ENCODE data around the gene ISYNA1. TPM values are rescaled to one million over a fixed set of nuclear protein-coding genes. Genes with fewer than 3 reads are reported as not detected.
A peak's percentile ranks its signal among the peaks of the same experiment; 100 is the strongest.

ISYNA1 gene
- total and polyA plus RNA-seq, 2 of the 8 experiments (the other 6 are each of a cell fraction or from before 2014, with no cell fraction given) = 207 to 264 TPM

DNA sequence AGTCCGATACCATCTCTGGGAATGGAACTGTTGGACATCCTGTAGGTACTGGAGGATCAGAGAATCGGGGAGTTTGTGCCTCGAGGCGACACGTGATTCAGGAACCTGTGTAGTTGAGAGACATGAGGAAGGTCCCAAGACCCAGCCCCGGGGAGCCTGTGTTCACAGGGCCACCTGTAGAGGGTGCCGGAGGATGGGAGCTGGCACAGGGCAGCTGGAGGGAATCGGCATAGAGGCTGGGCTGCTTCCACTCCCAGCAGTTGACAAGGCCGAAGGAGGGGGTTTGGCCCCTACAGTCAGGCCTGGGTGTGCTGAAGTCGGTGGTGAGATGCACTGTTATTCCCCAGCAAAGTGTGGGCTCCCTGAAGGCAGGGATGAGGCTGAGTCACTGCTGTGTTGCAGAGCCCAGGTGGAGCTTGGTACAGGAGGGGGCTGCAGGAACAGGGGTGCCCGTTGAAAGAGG is 2.5 kb upstream of the ISYNA1 start:
- Histone ChIP-seq H3K36me3 (ENCODE audit: control insufficient read depth in 2 of 4, insufficient read depth in 4 of 4, low read length in 3 of 4) (peaks cover 2 to 13% (median 5%) of the 10 kb centered on the region in 4 experiments; a peak in 4 of 8 replicates), H3K79me2 (ENCODE audit: control insufficient read depth in 1 of 2, insufficient read depth in 2 of 2, low read length in 2 of 2) (no peaks in the 10 kb centered on the region), H2AFZ (ENCODE audit: low read length) (no peak overlapping the region), H3K23me2 (ENCODE audit: low read depth, low read length) (peaks cover 16% of the 10 kb centered on the region; the same call in 1 of the 2 replicates), H2BK5ac (ENCODE audit: low read depth, low read length) (no peak overlapping the region), H3K9me3 (ENCODE audit: insufficient read depth in 2 of 2, low read depth in 1 of 2, low read length in 1 of 2) (no peaks in the 10 kb centered on the region), H3K79me1 (ENCODE audit: low read depth, low read length) (no peaks in the 10 kb centered on the region; the same call in 1 of the 2 replicates), H2BK15ac (ENCODE audit: low read length) (peak overlapping the region; percentile 72; the same call in 1 of the 2 replicates), H3K4me2 (ENCODE audit: insufficient read depth in 1 of 2, low read depth in 2 of 2, low read length in 2 of 2) (no peak overlapping the region), H2BK20ac (ENCODE audit: low read length) (no peak overlapping the region), H3K4me1 (replicated peaks in 1 of 4; ENCODE audit: control insufficient read depth in 3 of 4, insufficient read depth in 4 of 4, low read length in 3 of 4) (peaks cover 5 to 24% (median 18%) of the 10 kb centered on the region in 4 experiments), H3K14ac (ENCODE audit: insufficient read length) (no peak overlapping the region), H4K91ac (replicated peaks; ENCODE audit: insufficient read length, low read length) (no peak overlapping the region), H3K18ac (ENCODE audit: extremely low read depth, low read length) (no peak overlapping the region), H3K27me3 (replicated peaks in 1 of 4; ENCODE audit: control insufficient read depth in 3 of 4, extremely low read depth in 1 of 4, insufficient read depth in 3 of 4, low read length in 3 of 4) (no peaks in the 10 kb centered on the region), H3K23ac (ENCODE audit: insufficient read length) (no peak overlapping the region), H3K27ac (ENCODE audit: low read depth, low read length) (no peak overlapping the region), H4K20me1 (replicated peaks in 1 of 2; ENCODE audit: control insufficient read depth in 1 of 2, insufficient read depth in 2 of 2, low read length in 2 of 2) (peaks cover 0 to 20% of the 10 kb centered on the region in 2 experiments), H3K4me3 (ENCODE audit: extremely low read depth in 1 of 4, insufficient read depth in 2 of 4, low read depth in 3 of 4, low read length in 4 of 4) (no peak overlapping the region), H3K9ac (replicated peaks in 1 of 4; ENCODE audit: extremely low read depth in 1 of 4, low read depth in 3 of 4, low read length in 3 of 4) (no peak overlapping the region), H3K4ac (replicated peaks; ENCODE audit: insufficient read length, low read depth, low read length) (no peak overlapping the region), H4K8ac (ENCODE audit: extremely low read depth, insufficient read depth, low read length) (no peak overlapping the region), H2AK5ac (ENCODE audit: low read depth, low read length) (no peak overlapping the region), H3K56ac (replicated peaks; ENCODE audit: insufficient read length, low read depth, low read length) (no peak overlapping the region), H2BK120ac (replicated peaks; ENCODE audit: low read depth, low read length) (no peak overlapping the region), H2BK12ac (ENCODE audit: low read depth, low read length) (no peak overlapping the region), H4K5ac (ENCODE audit: insufficient read length, low read depth, low read length) (no peak overlapping the region)
- ChIA-PET POLR2A (ENCODE audit: partially characterized antibody) (interaction anchor here (0.6 to 3.4 kb wide), 14 partner anchors 8 to 939 kb away, joined by 3 to 19 read pairs (median 4); partner anchors contain the start of genes JUND, SSBP4 and UBA52), CTCF (ENCODE audit: partially characterized antibody) (interaction anchor here (0.6 to 2.4 kb wide), 12 partner anchors 8 to 123 kb away, joined by 3 to 8 read pairs (median 3); no protein-coding TSS in a partner anchor)
- DNase-seq (ENCODE audit: low read depth in 1 of 2, low spot score in 2 of 2) = no peak
- WGBS, 2 experiments (ENCODE audit: extremely low coverage in 1 of 2, insufficient coverage in 1 of 2, insufficient read length in 1 of 2, insufficient replicate concordance in 2 of 2, low coverage in 1 of 2, low lambda C conversion rate in 2 of 2, missing lambda C conversion rate in 1 of 2) = 85% methylated on average over 11 of the region's 11 CpGs; no CpG with 5 or more reads in 1 of the 2 experiments
- no peak for FAIRE-seq
- TF ChIP-seq POU5F1 (IDR thresholded peaks at IDR 0.05; ENCODE audit: low read depth, low read length) (no peak), HDAC6 (IDR thresholded peaks at IDR 0.05; ENCODE audit: low read depth, low read length) (no peak), RAD21 (IDR thresholded peaks at IDR 0.05 in 1 of 2, conservative IDR thresholded peaks at IDR 0.05 in 1 of 2; ENCODE audit: low read depth in 2 of 2, low read length in 2 of 2) (peak; percentile 50 to 61)
- TF ChIP-seq, protein P1, sequence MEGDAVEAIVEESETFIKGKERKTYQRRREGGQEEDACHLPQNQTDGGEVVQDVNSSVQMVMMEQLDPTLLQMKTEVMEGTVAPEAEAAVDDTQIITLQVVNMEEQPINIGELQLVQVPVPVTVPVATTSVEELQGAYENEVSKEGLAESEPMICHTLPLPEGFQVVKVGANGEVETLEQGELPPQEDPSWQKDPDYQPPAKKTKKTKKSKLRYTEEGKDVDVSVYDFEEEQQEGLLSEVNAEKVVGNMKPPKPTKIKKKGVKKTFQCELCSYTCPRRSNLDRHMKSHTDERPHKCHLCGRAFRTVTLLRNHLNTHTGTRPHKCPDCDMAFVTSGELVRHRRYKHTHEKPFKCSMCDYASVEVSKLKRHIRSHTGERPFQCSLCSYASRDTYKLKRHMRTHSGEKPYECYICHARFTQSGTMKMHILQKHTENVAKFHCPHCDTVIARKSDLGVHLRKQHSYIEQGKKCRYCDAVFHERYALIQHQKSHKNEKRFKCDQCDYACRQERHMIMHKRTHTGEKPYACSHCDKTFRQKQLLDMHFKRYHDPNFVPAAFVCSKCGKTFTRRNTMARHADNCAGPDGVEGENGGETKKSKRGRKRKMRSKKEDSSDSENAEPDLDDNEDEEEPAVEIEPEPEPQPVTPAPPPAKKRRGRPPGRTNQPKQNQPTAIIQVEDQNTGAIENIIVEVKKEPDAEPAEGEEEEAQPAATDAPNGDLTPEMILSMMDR (IDR thresholded peaks at IDR 0.05; ENCODE audit: control extremely low read depth in 1 of 3, insufficient read depth in 1 of 3, low read depth in 1 of 3, low read length in 3 of 3) = peak; percentile 44 to 51 (median 49)
